Activated CD8-positive, alpha-beta T cell treated with anti-CD3 and anti-CD28 coated beads for 36 hours (primary cell): ENCODE results near the gene PIP5K1B. TPM values are rescaled to one million over a fixed set of nuclear protein-coding genes. Genes with fewer than 3 reads are reported as not detected.

Experiments
- ATAC-seq: fragments of 200-7000 bp; cut with Tn5 transposase; one replicate; pipeline ENCODE4 v1.10.0; 2021; ENCODE audit warnings: mild to moderate bottlenecking, moderate library complexity
- CTCF ChIA-PET: fragments of 350-600 bp; sonication (Branson Sonifier 250); formaldehyde crosslinking; loops from one replicate; lab custom pipeline; 2021; ENCODE audit warnings: antibody characterized with exemption; lab: Charles Lee
- POLR2A ChIA-PET: fragments of 350-600 bp; sonication (Branson Sonifier 250); formaldehyde crosslinking; loops from one replicate; lab custom pipeline; 2021; ENCODE audit warnings: antibody characterized with exemption; lab: Charles Lee
- DNase-seq: peaks from one replicate; pipeline ENCODE4 v3.0.0-alpha.2; 2020
- H3K27ac Mint-ChIP-seq: one replicate; pipeline ENCODE4 v1.8.0; 2021; ENCODE audit warnings: mild to moderate bottlenecking, mixed read lengths
- H3K27me3 Mint-ChIP-seq: one replicate; pipeline ENCODE4 v1.8.0; 2021; ENCODE audit warnings: mixed read lengths
- H3K36me3 Mint-ChIP-seq: one replicate; pipeline ENCODE4 v1.8.0; 2021; ENCODE audit warnings: low read depth, mixed read lengths
- H3K4me1 Mint-ChIP-seq: one replicate; pipeline ENCODE4 v1.8.0; 2021; ENCODE audit warnings: low read depth, mixed read lengths
- H3K4me3 Mint-ChIP-seq: one replicate; pipeline ENCODE4 v1.8.0; 2021; ENCODE audit warnings: mild to moderate bottlenecking, moderate library complexity, mixed read lengths
- H3K9me3 Mint-ChIP-seq: one replicate; pipeline ENCODE4 v1.8.0; 2021; ENCODE audit warnings: mixed read lengths
- CTCF ChIP-seq: fragments of 200-600 bp; IDR thresholded peaks from one replicate; pipeline ENCODE4 v1.8.0; 2022; ENCODE audit warnings: antibody characterized with exemption, mild to moderate bottlenecking
- intact Hi-C: fragments of 100-400 bp; cut with micrococcal nuclease; formaldehyde crosslinking; loops from one replicate; pipeline ENCODE4 v1.10.0; 2022
- total RNA-seq, 2 experiments: library from RNA; stranded (reverse); gene quantifications; one replicate each; pipeline ENCODE4 v1.2.3, GENCODE V29; 2021

The PIP5K1B gene
- total RNA-seq, 2 experiments from 2014 or later = 0.43 to 0.98 TPM

- Mint-ChIP-seq H3K4me1 (no peaks in the 10 kb centered on the region), H3K27ac (no peak overlapping the region), H3K4me3 (no peak overlapping the region), H3K36me3 (no peaks in the 10 kb centered on the region), H3K9me3 (no peaks in the 10 kb centered on the region), H3K27me3 (peaks cover 6% of the 10 kb centered on the region)
- intact Hi-C loops = no loop called here
- ATAC-seq = no peak
- ChIA-PET CTCF (interaction anchor here (0.6 kb wide), 1 partner anchor 94 kb away, joined by 3 read pairs; no protein-coding TSS in a partner anchor), POLR2A (no interaction called here)
- no peak for TF ChIP-seq CTCF
- no peak for DNase-seq
Measured at GRCh38 chr9:68821911-68822310, 116.9 kb downstream of the PIP5K1B start.

GRCh38 chr9:68822596-68823165 lies 117.6 kb downstream of the PIP5K1B start:
- no peak for TF ChIP-seq CTCF
- intact Hi-C loops = no loop called here
- CTCF ChIA-PET = interaction anchor here (0.6 kb wide), 1 partner anchor 94 kb away, joined by 3 read pairs; no protein-coding TSS in a partner anchor

GRCh38 chr9:68825762-68826472 lies 120.9 kb downstream of the PIP5K1B start:
- H3K27ac Mint-ChIP-seq = no peak overlapping the region
- H3K4me1 Mint-ChIP-seq = no peaks in the 10 kb centered on the region
- no peak overlapping the region for H3K4me3 Mint-ChIP-seq
- POLR2A ChIA-PET = no interaction called here
- no peak for TF ChIP-seq CTCF
- CTCF ChIA-PET = interaction anchor here (0.7 kb wide), 1 partner anchor 173 kb away, joined by 3 read pairs; no protein-coding TSS in a partner anchor
- peaks cover 4% of the 10 kb centered on the region for H3K27me3 Mint-ChIP-seq
- no peaks in the 10 kb centered on the region for H3K36me3 Mint-ChIP-seq
- DNase-seq (no peak), ATAC-seq (no peak)
- intact Hi-C loops = no loop called here
- H3K9me3 Mint-ChIP-seq = no peaks in the 10 kb centered on the region

More at GRCh38 chr9:68822596-68823165, 117.6 kb downstream of the PIP5K1B start:
- no peaks in the 10 kb centered on the region for H3K4me1 Mint-ChIP-seq
- H3K27me3 Mint-ChIP-seq = peaks cover 8% of the 10 kb centered on the region
- no peak for ATAC-seq
- H3K9me3 Mint-ChIP-seq = no peaks in the 10 kb centered on the region
- POLR2A ChIA-PET = no interaction called here
- no peaks in the 10 kb centered on the region for H3K36me3 Mint-ChIP-seq
- DNase-seq = no peak
- no peak overlapping the region for H3K4me3 Mint-ChIP-seq
- no peak overlapping the region for H3K27ac Mint-ChIP-seq

GRCh38 chr9:68827837-68828744 lies 123.1 kb downstream of the PIP5K1B start:
- CTCF ChIA-PET = interaction anchor here (0.9 kb wide), 1 partner anchor 12 kb away, joined by 3 read pairs; no protein-coding TSS in a partner anchor

More at GRCh38 chr9:68827837-68828744, 123.1 kb downstream of the PIP5K1B start:
- Mint-ChIP-seq H3K9me3 (no peaks in the 10 kb centered on the region), H3K27ac (no peak overlapping the region), H3K4me3 (no peak overlapping the region), H3K4me1 (no peaks in the 10 kb centered on the region), H3K36me3 (no peaks in the 10 kb centered on the region), H3K27me3 (peaks cover 4% of the 10 kb centered on the region)
- no peak for TF ChIP-seq CTCF
- intact Hi-C loops = no loop called here
- no peak for ATAC-seq
- POLR2A ChIA-PET = no interaction called here
- no peak for DNase-seq
